Panc1 (cell line): Measurements from ENCODE around the gene STEAP3. TPM values are rescaled to one million over a fixed set of nuclear protein-coding genes. Genes with fewer than 3 reads are reported as not detected.

Experiments
- ATAC-seq: fragments of 200-7000 bp; cut with Tn5 transposase; 2 replicates; pipeline ENCODE4 v1.9.1; 2020; ENCODE audit warnings: mild to moderate bottlenecking, moderate library complexity
- BruUV-seq: library from RNA; stranded (reverse); fragments of 400-500 nt; replicated peaks from 2 replicates; lab custom pipeline; 2021; lab: Mats Ljungman, UMichigan
- CTCF ChIA-PET: fragments of 300-600 bp; sonication (Branson Sonifier 250); formaldehyde crosslinking; loops from one replicate; lab custom pipeline; 2022; ENCODE audit warnings: antibody characterized with exemption; lab: Charles Lee
- POLR2A ChIA-PET: fragments of 300-600 bp; sonication (Branson Sonifier 250); formaldehyde crosslinking; loops from one replicate; lab custom pipeline; 2022; ENCODE audit warnings: antibody characterized with exemption; lab: Charles Lee
- DNase-seq: peaks from one replicate; pipeline ENCODE4 v3.0.0-alpha.2; 2010; ENCODE audit warnings: low read depth, low spot score
- H3K27ac ChIP-seq: 2 replicates; pipeline ENCODE4 v1.5.1; 2011; ENCODE audit warnings: mild to moderate bottlenecking, low read length, inconsistent platforms
- H3K27me3 ChIP-seq: fragments of 200-500 bp; sonication (Bioruptor generic); 2 replicates; pipeline ENCODE4 v1.6.0; 2014; ENCODE audit warnings: low read length, inconsistent platforms; ENCODE audit not compliant: control insufficient read depth, insufficient read depth
- H3K36me3 ChIP-seq: fragments of 200-500 bp; sonication (Bioruptor generic); 2 replicates; pipeline ENCODE4 v1.5.1; 2014; ENCODE audit warnings: inconsistent platforms, mild to moderate bottlenecking, low read length, moderate library complexity; ENCODE audit not compliant: control insufficient read depth, insufficient read depth
- H3K4me1 ChIP-seq: 2 replicates; pipeline ENCODE4 v1.5.1; 2011; ENCODE audit warnings: inconsistent platforms, mild to moderate bottlenecking, low read length, moderate library complexity; ENCODE audit not compliant: control insufficient read depth, insufficient read depth
- H3K4me3 ChIP-seq, 2 experiments: 2 replicates each; pipeline ENCODE4 v1.5.1; 2011 to 2012; ENCODE audit warnings: low read depth in 2 of 2, low read length in 2 of 2, mild to moderate bottlenecking in 2 of 2, inconsistent platforms in 1 of 2, moderate library complexity in 1 of 2
- H3K9me3 ChIP-seq: fragments of 200-500 bp; sonication (Bioruptor generic); 2 replicates; pipeline ENCODE4 v1.5.1; 2014; ENCODE audit warnings: low read depth, mild to moderate bottlenecking, inconsistent platforms, low read length, moderate library complexity; ENCODE audit not compliant: control insufficient read depth, insufficient read depth
- CTCF ChIP-seq: fragments of 450-650 bp; IDR thresholded peaks from 2 replicates; pipeline ENCODE4 v1.5.1; 2017; ENCODE audit warnings: mild to moderate bottlenecking
- POLR2AphosphoS5 ChIP-seq: IDR thresholded peaks from 2 replicates; pipeline ENCODE4 v1.6.1; 2012; ENCODE audit warnings: mild to moderate bottlenecking, low read depth, low read length, moderate library complexity
- REST ChIP-seq, 2 experiments: IDR thresholded peaks; 2 replicates each; pipeline ENCODE4 v1.6.1; 2011 to 2012; ENCODE audit warnings: low read depth in 2 of 2, control low read depth in 1 of 2, low read length in 1 of 2, mild to moderate bottlenecking in 1 of 2, moderate library complexity in 1 of 2; ENCODE audit not compliant: insufficient read depth in 1 of 2
- SIN3A ChIP-seq: IDR thresholded peaks from 2 replicates; pipeline ENCODE4 v1.6.1; 2012; ENCODE audit warnings: low read depth, mild to moderate bottlenecking, low read length, moderate library complexity, borderline replicate concordance; ENCODE audit not compliant: insufficient read depth
- TCF7L2 ChIP-seq: IDR thresholded peaks from 2 replicates; pipeline ENCODE4 v1.6.1; 2011; ENCODE audit warnings: mild to moderate bottlenecking, low read depth, low read length, inconsistent platforms
- in situ Hi-C: cut with HindIII; loops from 2 replicates; pipeline ENCODE4 v1.10.0; 2016; ENCODE audit warnings: low sequenced_read_pairs, low pct_unique_long_range_greater_than_20kb
- intact Hi-C: fragments of 100-400 bp; cut with micrococcal nuclease; formaldehyde crosslinking; loops from one replicate; pipeline ENCODE4 v1.10.0; 2022; ENCODE audit not compliant: unreplicated experiment
- total RNA-seq: library from RNA; stranded (reverse); gene quantifications from one replicate; pipeline ENCODE4 v1.2.1, GENCODE V29; 2021; ENCODE audit not compliant: unreplicated experiment

STEAP3 gene
- total RNA-seq, 1 experiment from 2014 or later, result 44.8 TPM

GRCh38 chr2:119295688-119296375 is 72.2 kb downstream of the STEAP3 start:
- in situ Hi-C loops, result no loop called here
- Histone ChIP-seq H3K27ac (no peak overlapping the region), H3K27me3 (no peaks in the 10 kb centered on the region), H3K9me3 (no peaks in the 10 kb centered on the region), H3K36me3 (no peaks in the 10 kb centered on the region), H3K4me1 (peaks cover 3% of the 10 kb centered on the region; the same call in 1 of the 2 replicates), H3K4me3 (no peak overlapping the region)
- BruUV-seq, result no TSS peak
- DNase-seq (no peak), ATAC-seq (no peak)
- ChIA-PET CTCF (no interaction called here), POLR2A (no interaction called here)
- TF ChIP-seq TCF7L2 (no peak), REST (IDR thresholded peaks at IDR 0.05; ENCODE audit: insufficient read depth in 1 of 2, low read depth in 2 of 2, low read length in 1 of 2) (no peak), POLR2AphosphoS5 (no peak), CTCF (no peak), SIN3A (no peak)
- intact Hi-C loops, result no loop called here

GRCh38 chr2:119301413-119301812 is 77.8 kb downstream of the STEAP3 start:
- H3K4me3 ChIP-seq, result no peak overlapping the region
- H3K36me3 ChIP-seq, result no peaks in the 10 kb centered on the region
- TF ChIP-seq SIN3A (no peak), CTCF (no peak), TCF7L2 (no peak), POLR2AphosphoS5 (no peak), REST (IDR thresholded peaks at IDR 0.05; ENCODE audit: insufficient read depth in 1 of 2, low read depth in 2 of 2, low read length in 1 of 2) (no peak)
- H3K27ac ChIP-seq, result no peak overlapping the region
- DNase-seq (no peak), ATAC-seq (no peak)
- H3K4me1 ChIP-seq, result no peaks in the 10 kb centered on the region
- CTCF ChIA-PET, result no interaction called here
- intact Hi-C loops, result no loop called here
- POLR2A ChIA-PET, result interaction anchor here (0.6 kb wide), 1 partner anchor 1154 kb away, joined by 13 read pairs; no protein-coding TSS in a partner anchor
- H3K9me3 ChIP-seq, result no peaks in the 10 kb centered on the region
- H3K27me3 ChIP-seq, result no peaks in the 10 kb centered on the region
- in situ Hi-C loops, result no loop called here
- no TSS peak for BruUV-seq
